Renal cortical epithelial cell (primary cell): ENCODE measurements around the gene NFYC. TPM values are rescaled to one million over a fixed set of nuclear protein-coding genes. Genes with fewer than 3 reads are reported as not detected.

Experiments
- DNase-seq: peaks from one replicate; pipeline ENCODE4 v3.0.0-alpha.2; 2011; ENCODE audit warnings: low read depth
- total RNA-seq: library from RNA; depleted of rRNA; stranded (reverse); fragments of >200 nt; gene quantifications from 2 replicates; pipeline ENCODE4 v1.2.3, GENCODE V29; 2014

The NFYC gene
- 18.6 and 40.4 TPM in 2 replicates for total RNA-seq

GRCh38 chr1:40691538-40692428 lies at the start of gene NFYC:
NFYC (plus strand) TSS chr1:40691704; CDS start chr1:40738844, 47,140 bp downstream.
- peak; percentile 96 for DNase-seq

- DNase-seq, result no peak
Measured at GRCh38 chr1:40645118-40645680, 46.3 kb upstream of the NFYC start.

GRCh38 chr1:40646315-40646714 lies 45.2 kb upstream of the NFYC start:
- DNase-seq, result peak; percentile 57

GRCh38 chr1:40648200-40648599 lies 43.3 kb upstream of the NFYC start:
- DNase-seq, result no peak

- no peak for DNase-seq
Measured at GRCh38 chr1:40648928-40649591, 42.4 kb upstream of the NFYC start.

GRCh38 chr1:40649592-40649930 lies 41.9 kb upstream of the NFYC start:
- no peak for DNase-seq

- no peak for DNase-seq
Measured at GRCh38 chr1:40650075-40650474, 41.4 kb upstream of the NFYC start.

- no peak for DNase-seq
Measured at GRCh38 chr1:40651138-40651857, 40.2 kb upstream of the NFYC start.

- DNase-seq, result no peak
Measured at GRCh38 chr1:40652468-40652867, 39.0 kb upstream of the NFYC start.

GRCh38 chr1:40652979-40653378 lies 38.5 kb upstream of the NFYC start:
- DNase-seq, result no peak

- no peak for DNase-seq
Measured at GRCh38 chr1:40653851-40654537, 37.5 kb upstream of the NFYC start.

GRCh38 chr1:40657046-40657445 lies 34.5 kb upstream of the NFYC start:
- no peak for DNase-seq

GRCh38 chr1:40658751-40659648 lies 32.5 kb upstream of the NFYC start:
- no peak for DNase-seq

- DNase-seq, result no peak
Measured at GRCh38 chr1:40659649-40659947, 31.9 kb upstream of the NFYC start.

GRCh38 chr1:40661678-40662077 lies 29.8 kb upstream of the NFYC start:
- no peak for DNase-seq

- peak; percentile 23 for DNase-seq
Measured at GRCh38 chr1:40662151-40662550, 29.4 kb upstream of the NFYC start.

- peak; percentile 67 for DNase-seq
Measured at GRCh38 chr1:40662864-40663263, 28.6 kb upstream of the NFYC start.

GRCh38 chr1:40663324-40664166 lies 28.0 kb upstream of the NFYC start:
- no peak for DNase-seq

GRCh38 chr1:40664167-40664537 lies 27.4 kb upstream of the NFYC start:
- no peak for DNase-seq

- DNase-seq, result no peak
Measured at GRCh38 chr1:40664791-40665190, 26.7 kb upstream of the NFYC start.
